ENCODE results near the gene PANX2. TPM values are rescaled to one million over a fixed set of nuclear protein-coding genes. Genes with fewer than 3 reads are reported as not detected.
A peak's percentile ranks its signal among the peaks of the same experiment; 100 is the strongest.

The PANX2 gene
- total RNA-seq, 1 donor from 2014 or later, result 0.88 TPM

DNA sequence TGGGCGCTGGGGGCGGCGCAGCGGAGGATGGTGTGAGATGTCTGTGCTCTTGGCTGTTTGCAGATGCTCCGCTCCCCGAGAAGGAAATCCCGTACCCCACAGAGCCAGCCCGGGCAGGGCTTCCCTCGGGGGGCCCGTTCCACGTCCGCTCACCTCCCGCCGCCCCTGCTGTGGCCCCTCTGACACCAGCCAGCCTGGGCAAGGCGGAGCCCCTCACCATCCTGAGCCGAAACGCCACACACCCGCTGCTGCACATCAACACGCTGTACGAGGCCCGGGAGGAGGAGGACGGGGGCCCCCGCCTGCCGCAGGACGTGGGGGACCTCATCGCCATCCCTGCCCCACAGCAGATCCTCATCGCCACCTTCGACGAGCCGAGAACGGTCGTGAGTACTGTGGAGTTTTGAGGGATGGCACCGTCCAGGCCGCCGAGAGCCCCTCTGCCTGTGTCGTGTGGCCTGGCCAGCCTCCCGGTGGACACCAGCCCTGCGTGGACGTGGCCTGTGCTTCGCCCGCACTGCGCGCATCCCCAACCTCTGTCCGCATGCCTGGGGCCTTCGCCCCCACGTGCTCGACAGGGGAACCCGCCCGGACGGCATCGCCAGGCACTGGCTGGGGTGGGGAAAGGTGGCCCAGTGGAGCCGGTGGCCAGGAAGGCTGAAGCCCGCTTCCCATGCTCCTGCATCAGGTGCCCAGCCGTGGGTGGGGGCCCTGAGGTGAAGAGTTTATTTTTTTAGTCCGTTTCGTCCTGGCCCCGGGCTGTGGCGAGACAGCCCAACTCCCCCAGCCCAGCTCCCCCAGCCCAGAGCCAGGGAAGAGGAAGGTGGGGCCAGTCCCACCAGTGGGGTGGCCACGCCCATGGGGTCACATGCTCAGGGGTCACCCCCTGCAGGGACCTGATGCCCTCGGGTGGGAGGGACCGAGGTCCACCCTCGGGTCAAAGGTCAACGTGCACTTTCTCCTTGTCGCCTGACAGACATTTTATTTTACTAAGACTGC lies 8.6 kb downstream of the PANX2 start:
- Mint-ChIP-seq H3K4me3 (no peak overlapping the region), H3K36me3 (peaks cover 2% of the 10 kb centered on the region), H3K4me1 (peaks cover 15% of the 10 kb centered on the region), H3K27me3 (ENCODE audit: insufficient read depth, low read depth) (peaks cover 3% of the 10 kb centered on the region), H3K9me3 (no peaks in the 10 kb centered on the region), H3K27ac (peak overlapping the region; percentile 91)
- Histone ChIP-seq H3K27ac (no peak overlapping the region), H3K4me1 (peaks cover 6% of the 10 kb centered on the region), H3K27me3 (peaks cover 3% of the 10 kb centered on the region), H2AFZ (replicated peaks) (no peak overlapping the region), H3K36me3 (no peaks in the 10 kb centered on the region), H3K4me2 (no peak overlapping the region), H4K20me1 (ENCODE audit: low read depth) (no peaks in the 10 kb centered on the region), H3K4me3 (no peak overlapping the region), H3K9me3 (ENCODE audit: low read depth) (no peaks in the 10 kb centered on the region), H3F3A (ENCODE audit: low read depth) (no peaks in the 10 kb centered on the region), H3K9ac (no peak overlapping the region), H3K79me2 (ENCODE audit: low read depth) (no peaks in the 10 kb centered on the region)
- no peak for DNase-seq (ENCODE audit: low spot score)
- TF ChIP-seq EZH2phosphoT487 (IDR thresholded peaks at IDR 0.05) (no peak), CTCF (IDR thresholded peaks at IDR 0.05) (no peak), EZH2 (IDR thresholded peaks at IDR 0.05) (no peak)

- no peak overlapping the region for H3K4me2 ChIP-seq
- H3K4me3 ChIP-seq, result no peak overlapping the region
- H2AFZ ChIP-seq (replicated peaks), result no peak overlapping the region
- H3K79me2 ChIP-seq (ENCODE audit: low read depth), result no peaks in the 10 kb centered on the region
- no peak overlapping the region for H3K27ac ChIP-seq
- Mint-ChIP-seq H3K9me3 (no peaks in the 10 kb centered on the region), H3K36me3 (peaks cover 2% of the 10 kb centered on the region), H3K27ac (peak overlapping the region; percentile 91), H3K4me1 (peaks cover 15% of the 10 kb centered on the region), H3K4me3 (no peak overlapping the region), H3K27me3 (ENCODE audit: insufficient read depth, low read depth) (peaks cover 3% of the 10 kb centered on the region)
- H3K4me1 ChIP-seq, result peaks cover 11% of the 10 kb centered on the region
- peaks cover 4% of the 10 kb centered on the region for H3F3A ChIP-seq (ENCODE audit: low read depth)
- H3K36me3 ChIP-seq, result no peaks in the 10 kb centered on the region
- H3K9ac ChIP-seq, result no peak overlapping the region
- no peaks in the 10 kb centered on the region for H3K9me3 ChIP-seq (ENCODE audit: low read depth)
- no peak for DNase-seq (ENCODE audit: low spot score)
- H3K27me3 ChIP-seq, result peaks cover 12% of the 10 kb centered on the region
- H4K20me1 ChIP-seq (ENCODE audit: low read depth), result no peaks in the 10 kb centered on the region
- TF ChIP-seq EZH2phosphoT487 (IDR thresholded peaks at IDR 0.05) (no peak), EZH2 (IDR thresholded peaks at IDR 0.05) (no peak), CTCF (IDR thresholded peaks at IDR 0.05) (no peak)
These were observed 9.6 kb downstream of the PANX2 start for GRCh38 chr22:50179937-50180726.

GRCh38 chr22:50180727-50181521 lies 10.4 kb downstream of the PANX2 start:
- H3K27ac Mint-ChIP-seq, result no peak overlapping the region
- DNase-seq (ENCODE audit: low spot score), result no peak
- Histone ChIP-seq H3F3A (ENCODE audit: low read depth) (peaks cover 4% of the 10 kb centered on the region), H3K27me3 (peaks cover 16% of the 10 kb centered on the region), H3K36me3 (no peaks in the 10 kb centered on the region), H3K79me2 (ENCODE audit: low read depth) (no peaks in the 10 kb centered on the region), H3K9me3 (ENCODE audit: low read depth) (no peaks in the 10 kb centered on the region), H2AFZ (replicated peaks) (no peak overlapping the region), H4K20me1 (ENCODE audit: low read depth) (no peaks in the 10 kb centered on the region), H3K4me1 (peaks cover 11% of the 10 kb centered on the region), H3K9ac (no peak overlapping the region), H3K4me3 (no peak overlapping the region), H3K27ac (no peak overlapping the region), H3K4me2 (no peak overlapping the region)
- H3K4me1 Mint-ChIP-seq, result peaks cover 13% of the 10 kb centered on the region
- TF ChIP-seq EZH2phosphoT487 (IDR thresholded peaks at IDR 0.05) (no peak), CTCF (IDR thresholded peaks at IDR 0.05) (no peak), EZH2 (IDR thresholded peaks at IDR 0.05) (no peak)
- H3K27me3 Mint-ChIP-seq (ENCODE audit: insufficient read depth, low read depth), result peaks cover 3% of the 10 kb centered on the region
- peaks cover 2% of the 10 kb centered on the region for H3K36me3 Mint-ChIP-seq
- no peak overlapping the region for H3K4me3 Mint-ChIP-seq
- no peaks in the 10 kb centered on the region for H3K9me3 Mint-ChIP-seq

Measured in neural progenitor cell (in vitro differentiated cells).